ENCODE measurements around the gene CRAMP1.

Gene CRAMP1

DNA sequence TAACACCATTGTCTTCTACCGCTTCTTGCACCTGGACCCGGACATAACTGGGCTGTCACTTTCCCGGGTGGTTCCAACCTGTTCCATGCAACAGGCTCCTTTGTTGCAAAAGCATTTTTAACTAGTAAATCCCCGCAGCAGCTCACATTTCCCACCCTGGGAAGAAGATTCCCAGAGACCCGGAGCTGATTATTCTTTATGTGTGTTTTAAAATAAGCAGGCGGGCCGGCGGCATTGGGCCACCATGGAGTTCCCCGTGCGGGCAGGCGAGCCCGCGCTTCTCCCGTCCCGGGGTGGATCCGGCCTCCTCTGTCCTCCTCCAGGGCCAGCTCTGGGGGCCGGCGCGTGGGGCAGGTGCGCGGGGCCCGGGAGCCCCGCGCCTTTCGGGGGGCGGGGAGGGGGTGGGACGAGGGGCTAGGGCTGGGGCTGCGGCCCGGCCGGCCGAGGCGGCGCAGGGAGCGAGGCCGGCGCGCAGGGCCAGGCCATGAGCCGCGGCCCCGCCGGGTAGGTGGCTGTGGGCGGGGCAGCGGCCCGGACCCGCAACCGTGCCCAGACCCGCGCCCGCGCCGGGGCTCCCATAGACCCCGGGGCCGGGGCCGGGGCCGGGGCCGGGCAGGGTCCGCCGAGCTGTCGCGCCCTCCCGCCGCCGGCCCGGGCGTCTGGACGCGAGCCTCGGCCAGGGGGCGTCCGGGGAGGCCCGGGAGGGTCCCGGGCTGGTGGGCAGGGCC is 1.7 kb downstream of the CRAMP1 start:
- H3K36me3 ChIP-seq (ENCODE audit: control insufficient read depth, insufficient read depth, low read length), result peaks cover 23% of the 10 kb centered on the region
- peaks cover 15% of the 10 kb centered on the region for H3K4me1 ChIP-seq (ENCODE audit: control insufficient read depth, insufficient read depth, low read length, poor library complexity, severe bottlenecking)
- H3K4me3 ChIP-seq (ENCODE audit: insufficient read depth, low read depth, low read length, poor library complexity, severe bottlenecking), result peak overlapping the region; percentile 59
- H3K9me3 ChIP-seq (ENCODE audit: control insufficient read depth, low read length), result peaks cover 6% of the 10 kb centered on the region
- DNase-seq, result no peak
- no peaks in the 10 kb centered on the region for H3K27me3 ChIP-seq (replicated peaks; ENCODE audit: control insufficient read depth, insufficient read depth, low read length, poor library complexity, severe bottlenecking)
- H3K27ac ChIP-seq (ENCODE audit: insufficient read depth, low read length, poor library complexity, severe bottlenecking), result no peak overlapping the region

DNA sequence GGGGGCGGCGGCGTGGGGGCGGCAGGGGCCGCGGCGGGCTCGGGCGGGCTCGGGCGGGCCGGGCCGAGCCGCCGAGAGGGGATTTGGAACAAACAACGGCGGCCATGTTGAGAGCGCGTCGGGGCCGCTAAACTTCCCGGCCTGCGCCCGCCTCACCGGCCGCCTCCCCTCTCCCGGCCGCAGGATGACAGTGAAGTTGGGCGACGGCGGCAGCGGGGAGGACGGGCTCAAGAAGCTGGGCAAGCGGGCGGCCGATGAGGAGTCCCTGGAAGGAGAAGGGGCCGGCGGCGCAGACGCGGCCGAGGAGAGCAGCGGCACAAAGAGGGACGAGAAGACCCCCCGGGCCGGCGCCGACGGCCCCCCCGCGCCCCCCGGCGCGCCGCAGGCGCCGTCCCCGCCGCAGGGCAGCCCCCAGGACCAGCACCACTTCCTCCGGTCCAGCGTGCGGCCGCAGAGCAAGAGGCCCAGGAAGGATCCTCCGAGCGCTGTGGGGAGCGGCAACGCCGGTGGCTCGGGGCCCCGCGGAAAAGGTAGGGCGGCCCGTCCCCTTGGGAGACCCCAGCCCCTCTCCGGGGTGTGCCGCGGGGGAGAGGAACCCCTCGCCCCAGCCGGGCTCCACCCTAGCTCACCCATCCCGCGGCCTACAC is 2.4 kb downstream of the CRAMP1 start:
- DNase-seq, result no peak
- H3K36me3 ChIP-seq (ENCODE audit: control insufficient read depth, insufficient read depth, low read length), result peaks cover 24% of the 10 kb centered on the region
- peak overlapping the region; percentile 41 for H3K4me3 ChIP-seq (ENCODE audit: insufficient read depth, low read depth, low read length, poor library complexity, severe bottlenecking)
- no peaks in the 10 kb centered on the region for H3K27me3 ChIP-seq (replicated peaks; ENCODE audit: control insufficient read depth, insufficient read depth, low read length, poor library complexity, severe bottlenecking)
- peaks cover 6% of the 10 kb centered on the region for H3K9me3 ChIP-seq (ENCODE audit: control insufficient read depth, low read length)
- peaks cover 15% of the 10 kb centered on the region for H3K4me1 ChIP-seq (ENCODE audit: control insufficient read depth, insufficient read depth, low read length, poor library complexity, severe bottlenecking)
- H3K27ac ChIP-seq (ENCODE audit: insufficient read depth, low read length, poor library complexity, severe bottlenecking), result no peak overlapping the region

DNA sequence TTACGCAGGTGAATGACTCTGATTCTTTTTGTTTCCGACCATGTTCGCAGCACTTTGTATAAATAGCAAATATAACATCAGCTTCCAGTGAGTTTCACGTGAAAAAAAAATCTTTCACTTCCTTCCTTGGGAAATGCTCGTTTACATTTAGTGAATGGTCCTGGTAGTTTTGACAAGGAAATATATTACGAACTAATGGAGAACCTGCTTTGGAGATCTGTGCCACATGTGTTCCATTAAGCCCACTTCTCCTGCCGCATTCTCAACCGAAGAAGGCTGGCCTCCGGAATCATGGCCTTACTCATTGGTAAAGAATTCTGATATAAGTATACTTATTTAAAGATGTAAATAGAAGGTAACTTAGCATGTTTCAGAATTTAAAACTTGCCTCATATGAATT is 3.6 kb downstream of the CRAMP1 start:
- Histone ChIP-seq H3K27ac (ENCODE audit: insufficient read depth, low read length, poor library complexity, severe bottlenecking) (no peak overlapping the region), H3K4me3 (ENCODE audit: insufficient read depth, low read depth, low read length, poor library complexity, severe bottlenecking) (no peak overlapping the region), H3K27me3 (replicated peaks; ENCODE audit: control insufficient read depth, insufficient read depth, low read length, poor library complexity, severe bottlenecking) (no peaks in the 10 kb centered on the region), H3K9me3 (ENCODE audit: control insufficient read depth, low read length) (peaks cover 6% of the 10 kb centered on the region), H3K36me3 (ENCODE audit: control insufficient read depth, insufficient read depth, low read length) (peaks cover 29% of the 10 kb centered on the region), H3K4me1 (ENCODE audit: control insufficient read depth, insufficient read depth, low read length, poor library complexity, severe bottlenecking) (peaks cover 11% of the 10 kb centered on the region)
- DNase-seq, result no peak

DNA sequence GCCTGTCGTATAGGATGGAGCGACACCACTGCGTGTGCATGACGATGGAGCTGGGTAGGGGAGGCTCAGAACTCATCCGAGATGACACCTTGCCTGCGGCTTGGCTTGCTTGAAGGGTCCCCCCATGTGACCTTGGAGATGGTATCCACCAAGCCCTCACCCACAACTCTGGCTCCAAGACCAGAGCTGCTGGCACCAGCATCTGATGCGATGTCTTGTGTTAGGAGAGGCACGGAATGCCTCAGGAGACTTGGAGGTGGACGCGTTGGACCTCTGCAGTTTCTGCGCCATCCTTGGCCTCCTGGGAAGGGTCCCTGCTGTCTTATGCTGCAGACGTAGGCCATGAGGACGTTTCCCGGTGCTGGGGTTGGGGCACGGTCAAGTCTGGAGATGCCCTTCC is 7.8 kb downstream of the CRAMP1 start:
- DNase-seq, result no peak
- H3K27ac ChIP-seq (ENCODE audit: insufficient read depth, low read length, poor library complexity, severe bottlenecking), result no peak overlapping the region
- peaks cover 29% of the 10 kb centered on the region for H3K36me3 ChIP-seq (ENCODE audit: control insufficient read depth, insufficient read depth, low read length)
- H3K4me3 ChIP-seq (ENCODE audit: insufficient read depth, low read depth, low read length, poor library complexity, severe bottlenecking), result no peak overlapping the region
- H3K9me3 ChIP-seq (ENCODE audit: control insufficient read depth, low read length), result no peaks in the 10 kb centered on the region
- peaks cover 2% of the 10 kb centered on the region for H3K4me1 ChIP-seq (ENCODE audit: control insufficient read depth, insufficient read depth, low read length, poor library complexity, severe bottlenecking)
- H3K27me3 ChIP-seq (replicated peaks; ENCODE audit: control insufficient read depth, insufficient read depth, low read length, poor library complexity, severe bottlenecking), result no peaks in the 10 kb centered on the region

DNA sequence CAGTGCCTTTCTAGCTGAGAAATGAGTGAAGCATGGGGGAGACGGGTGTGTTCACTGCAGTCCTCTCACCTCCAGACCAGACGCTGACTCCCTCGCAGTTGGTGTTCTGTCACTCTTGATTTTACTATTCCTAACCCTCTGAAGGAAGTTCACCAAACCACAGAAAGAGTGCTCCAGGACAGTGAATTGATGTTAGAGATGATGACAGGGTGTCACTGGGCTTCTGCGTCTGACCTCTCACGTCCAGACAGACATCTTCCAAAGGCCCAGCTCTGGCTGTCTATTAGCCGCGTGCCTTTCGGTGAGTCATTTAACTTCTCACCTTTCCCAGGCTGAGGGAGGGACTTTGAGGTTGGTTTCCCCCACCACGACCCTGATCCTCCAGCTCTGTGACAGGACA is 8.2 kb downstream of the CRAMP1 start:
- H3K27ac ChIP-seq (ENCODE audit: insufficient read depth, low read length, poor library complexity, severe bottlenecking), result no peak overlapping the region

DNA sequence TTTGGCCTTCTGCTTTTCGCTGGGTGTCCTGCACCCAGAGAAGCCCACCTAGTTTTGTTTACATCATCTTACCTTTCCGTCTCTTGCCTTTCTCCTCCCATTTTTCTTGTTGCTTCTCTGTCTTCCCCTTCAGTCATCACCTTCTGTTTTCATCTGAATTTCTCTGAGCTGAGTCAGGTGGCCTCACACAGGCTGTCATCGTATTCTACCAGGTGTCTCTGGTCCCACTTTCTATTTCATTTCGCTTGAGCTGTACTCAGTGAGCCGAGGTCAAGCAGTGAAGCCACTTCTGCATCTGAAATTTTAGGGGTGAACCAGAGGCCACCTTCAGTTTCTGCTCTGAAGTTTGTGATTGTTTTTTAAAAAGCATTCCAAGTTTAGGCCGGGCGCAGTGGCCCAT is 9.7 kb downstream of the CRAMP1 start:
- Histone ChIP-seq H3K36me3 (ENCODE audit: control insufficient read depth, insufficient read depth, low read length) (peaks cover 39% of the 10 kb centered on the region), H3K4me3 (ENCODE audit: insufficient read depth, low read depth, low read length, poor library complexity, severe bottlenecking) (no peak overlapping the region)

More for the DNA sequence above, 8.2 kb downstream of the CRAMP1 start:
- DNase-seq, result no peak
- Histone ChIP-seq H3K36me3 (ENCODE audit: control insufficient read depth, insufficient read depth, low read length) (peaks cover 31% of the 10 kb centered on the region), H3K4me3 (ENCODE audit: insufficient read depth, low read depth, low read length, poor library complexity, severe bottlenecking) (no peak overlapping the region), H3K27me3 (replicated peaks; ENCODE audit: control insufficient read depth, insufficient read depth, low read length, poor library complexity, severe bottlenecking) (no peaks in the 10 kb centered on the region), H3K9me3 (ENCODE audit: control insufficient read depth, low read length) (no peaks in the 10 kb centered on the region), H3K4me1 (ENCODE audit: control insufficient read depth, insufficient read depth, low read length, poor library complexity, severe bottlenecking) (no peaks in the 10 kb centered on the region)

DNA sequence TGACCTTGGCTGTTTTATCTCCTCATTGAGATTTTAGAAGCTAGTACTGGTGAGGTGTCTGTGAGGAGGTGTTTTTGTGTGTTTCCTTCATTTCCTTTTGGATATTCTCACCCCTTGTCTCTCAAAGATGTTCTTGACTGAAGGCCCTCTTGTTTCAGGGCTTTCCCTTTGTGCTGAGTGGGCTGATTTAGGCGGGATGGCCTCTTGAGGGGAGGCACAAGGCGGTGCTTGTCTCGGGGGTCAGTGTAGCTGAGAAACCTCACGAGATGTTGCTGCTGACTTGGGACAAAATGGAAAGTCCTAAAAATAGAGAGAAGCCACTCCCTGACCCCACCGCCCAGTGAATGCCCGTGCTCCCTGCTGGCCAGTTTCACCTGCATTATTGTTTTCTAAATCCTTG is 14.2 kb downstream of the CRAMP1 start:
- Histone ChIP-seq H3K9me3 (ENCODE audit: control insufficient read depth, low read length) (no peaks in the 10 kb centered on the region), H3K36me3 (ENCODE audit: control insufficient read depth, insufficient read depth, low read length) (peaks cover 36% of the 10 kb centered on the region), H3K4me1 (ENCODE audit: control insufficient read depth, insufficient read depth, low read length, poor library complexity, severe bottlenecking) (no peaks in the 10 kb centered on the region), H3K4me3 (ENCODE audit: insufficient read depth, low read depth, low read length, poor library complexity, severe bottlenecking) (no peak overlapping the region), H3K27me3 (replicated peaks; ENCODE audit: control insufficient read depth, insufficient read depth, low read length, poor library complexity, severe bottlenecking) (no peaks in the 10 kb centered on the region), H3K27ac (ENCODE audit: insufficient read depth, low read length, poor library complexity, severe bottlenecking) (no peak overlapping the region)
- no peak for DNase-seq

More for the DNA sequence above, 9.7 kb downstream of the CRAMP1 start:
- H3K27me3 ChIP-seq (replicated peaks; ENCODE audit: control insufficient read depth, insufficient read depth, low read length, poor library complexity, severe bottlenecking), result no peaks in the 10 kb centered on the region
- DNase-seq, result no peak
- H3K9me3 ChIP-seq (ENCODE audit: control insufficient read depth, low read length), result no peaks in the 10 kb centered on the region
- no peak overlapping the region for H3K27ac ChIP-seq (ENCODE audit: insufficient read depth, low read length, poor library complexity, severe bottlenecking)
- H3K4me1 ChIP-seq (ENCODE audit: control insufficient read depth, insufficient read depth, low read length, poor library complexity, severe bottlenecking), result no peaks in the 10 kb centered on the region

DNA sequence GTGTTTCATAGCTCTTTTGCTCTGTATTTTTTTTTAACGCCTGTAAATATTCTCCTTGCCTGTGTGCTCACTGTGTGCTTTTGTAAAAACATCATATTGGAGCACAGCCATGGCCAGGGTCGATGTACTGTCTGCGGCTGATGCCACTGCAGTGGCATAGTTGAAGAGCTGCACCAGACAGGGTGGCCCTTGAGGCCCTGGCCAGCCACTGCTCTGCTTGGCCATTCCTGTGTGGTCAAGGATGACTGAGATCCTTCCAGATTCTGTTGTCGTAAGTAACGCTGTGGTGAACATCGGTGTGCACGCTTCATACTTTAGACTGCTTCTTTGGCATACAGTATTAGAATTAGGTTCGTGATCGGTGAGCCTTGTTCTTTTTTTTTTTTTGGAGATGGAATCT is 14.6 kb downstream of the CRAMP1 start:
- no peaks in the 10 kb centered on the region for H3K4me1 ChIP-seq (ENCODE audit: control insufficient read depth, insufficient read depth, low read length, poor library complexity, severe bottlenecking)
- H3K9me3 ChIP-seq (ENCODE audit: control insufficient read depth, low read length), result no peaks in the 10 kb centered on the region
- no peak overlapping the region for H3K27ac ChIP-seq (ENCODE audit: insufficient read depth, low read length, poor library complexity, severe bottlenecking)
- peaks cover 36% of the 10 kb centered on the region for H3K36me3 ChIP-seq (ENCODE audit: control insufficient read depth, insufficient read depth, low read length)
- no peak overlapping the region for H3K4me3 ChIP-seq (ENCODE audit: insufficient read depth, low read depth, low read length, poor library complexity, severe bottlenecking)
- no peak for DNase-seq
- no peaks in the 10 kb centered on the region for H3K27me3 ChIP-seq (replicated peaks; ENCODE audit: control insufficient read depth, insufficient read depth, low read length, poor library complexity, severe bottlenecking)

DNA sequence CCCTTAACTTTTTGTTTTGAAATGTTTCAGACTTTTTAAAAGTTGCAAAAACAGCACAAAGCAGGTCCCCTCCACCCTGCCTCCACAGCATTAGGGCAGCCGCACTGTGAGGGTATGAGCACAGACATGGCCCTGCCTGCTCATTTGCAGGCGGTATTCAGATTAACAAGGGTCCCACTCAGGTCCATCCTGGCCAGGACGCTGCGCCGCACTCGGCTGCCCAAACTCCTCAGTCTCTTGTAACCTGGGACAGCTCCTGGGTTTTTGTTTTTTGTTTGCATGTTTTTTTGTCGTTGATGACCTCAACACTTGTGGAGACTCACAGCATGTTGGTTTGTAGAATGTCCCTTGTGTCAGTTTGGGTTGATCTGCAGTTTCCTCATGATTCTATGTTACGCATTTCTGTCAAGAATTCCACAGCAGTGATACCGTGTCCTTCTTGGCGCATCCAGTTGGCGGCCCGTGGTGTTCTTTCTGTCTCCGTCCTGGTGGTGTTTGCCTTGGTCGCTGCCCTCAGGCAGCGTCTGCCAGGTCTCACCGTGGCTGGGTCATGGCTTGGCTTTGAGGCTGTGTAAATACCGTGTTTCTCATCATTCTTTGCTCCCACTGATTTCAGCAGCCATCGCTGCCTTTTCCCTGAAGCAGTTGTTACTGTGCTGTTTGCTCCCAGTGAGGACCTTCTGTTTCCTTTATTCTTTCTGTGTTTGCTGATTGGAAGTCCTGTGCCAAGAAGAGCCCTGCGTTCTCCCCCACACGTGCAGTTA is 18.5 kb downstream of the CRAMP1 start:
- Histone ChIP-seq H3K27me3 (replicated peaks; ENCODE audit: control insufficient read depth, insufficient read depth, low read length, poor library complexity, severe bottlenecking) (no peaks in the 10 kb centered on the region), H3K4me1 (ENCODE audit: control insufficient read depth, insufficient read depth, low read length, poor library complexity, severe bottlenecking) (no peaks in the 10 kb centered on the region), H3K36me3 (ENCODE audit: control insufficient read depth, insufficient read depth, low read length) (peaks cover 60% of the 10 kb centered on the region), H3K9me3 (ENCODE audit: control insufficient read depth, low read length) (no peaks in the 10 kb centered on the region), H3K4me3 (ENCODE audit: insufficient read depth, low read depth, low read length, poor library complexity, severe bottlenecking) (no peak overlapping the region), H3K27ac (ENCODE audit: insufficient read depth, low read length, poor library complexity, severe bottlenecking) (no peak overlapping the region)
- DNase-seq, result no peak

DNA sequence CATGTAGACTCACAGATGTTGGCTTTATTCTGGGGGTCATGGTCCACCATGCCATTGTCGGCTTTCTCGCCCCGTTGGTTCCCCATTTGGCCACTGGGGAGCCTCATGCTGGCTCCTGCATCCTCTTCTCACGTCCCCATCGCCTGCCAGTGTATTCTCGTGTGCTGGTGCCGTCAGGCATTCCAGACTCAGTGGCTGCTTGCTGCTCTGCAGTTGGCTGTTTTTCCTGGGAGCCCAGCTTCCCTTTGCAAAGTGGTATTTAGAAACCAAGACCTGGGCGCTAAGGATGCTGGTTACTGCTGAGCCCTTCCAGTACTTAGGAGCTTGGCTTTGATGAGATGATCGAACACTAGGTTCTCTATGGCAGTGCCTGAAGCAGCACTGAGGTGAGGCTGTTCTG is 19.1 kb downstream of the CRAMP1 start:
- Histone ChIP-seq H3K27me3 (replicated peaks; ENCODE audit: control insufficient read depth, insufficient read depth, low read length, poor library complexity, severe bottlenecking) (no peaks in the 10 kb centered on the region), H3K4me1 (ENCODE audit: control insufficient read depth, insufficient read depth, low read length, poor library complexity, severe bottlenecking) (no peaks in the 10 kb centered on the region), H3K36me3 (ENCODE audit: control insufficient read depth, insufficient read depth, low read length) (peaks cover 58% of the 10 kb centered on the region), H3K4me3 (ENCODE audit: insufficient read depth, low read depth, low read length, poor library complexity, severe bottlenecking) (no peak overlapping the region), H3K9me3 (ENCODE audit: control insufficient read depth, low read length) (no peaks in the 10 kb centered on the region), H3K27ac (ENCODE audit: insufficient read depth, low read length, poor library complexity, severe bottlenecking) (no peak overlapping the region)
- no peak for DNase-seq

Data from effector memory CD4-positive, alpha-beta T cell (primary cell).